H9 (cell line): ENCODE measurements around the gene FSTL1. TPM values are rescaled to one million over a fixed set of nuclear protein-coding genes. Genes with fewer than 3 reads are reported as not detected.

Source experiments
- DNase-seq: peaks from one replicate; pipeline ENCODE4 v3.0.0-alpha.2; 2017
- H2AFZ ChIP-seq: one replicate; pipeline ENCODE4 v1.6.1; 2013; ENCODE audit warnings: mild to moderate bottlenecking, low read length, control low read depth, moderate library complexity
- H2AK5ac ChIP-seq: 2 replicates; pipeline ENCODE4 v1.6.1; 2013; ENCODE audit warnings: low read length, control low read depth, mixed read lengths; ENCODE audit not compliant: insufficient read length
- H2BK120ac ChIP-seq: one replicate; pipeline ENCODE4 v1.6.1; 2013; ENCODE audit warnings: low read depth, mild to moderate bottlenecking, low read length, control low read depth, inconsistent platforms; ENCODE audit not compliant: poor library complexity, severe bottlenecking
- H2BK12ac ChIP-seq: 2 replicates; pipeline ENCODE4 v1.6.1; 2013; ENCODE audit warnings: low read length, control low read depth, mixed read lengths, low read depth; ENCODE audit not compliant: insufficient read length
- H2BK15ac ChIP-seq: 2 replicates; pipeline ENCODE4 v1.6.1; 2013; ENCODE audit warnings: low read depth, low read length, control low read depth
- H2BK20ac ChIP-seq: one replicate; pipeline ENCODE4 v1.6.1; 2013; ENCODE audit warnings: low read depth, mild to moderate bottlenecking, low read length, control low read depth, inconsistent platforms; ENCODE audit not compliant: poor library complexity, severe bottlenecking
- H2BK5ac ChIP-seq: 2 replicates; pipeline ENCODE4 v1.6.1; 2013; ENCODE audit warnings: low read length, control low read depth, mixed read lengths; ENCODE audit not compliant: insufficient read length
- H3K14ac ChIP-seq: 2 replicates; pipeline ENCODE4 v1.6.1; 2013; ENCODE audit warnings: low read length, control low read depth; ENCODE audit not compliant: insufficient read depth
- H3K18ac ChIP-seq: 2 replicates; pipeline ENCODE4 v1.6.1; 2013; ENCODE audit warnings: low read depth, mild to moderate bottlenecking, mixed read lengths, low read length, control low read depth; ENCODE audit not compliant: insufficient read length
- H3K23ac ChIP-seq: 2 replicates; pipeline ENCODE4 v1.6.1; 2013; ENCODE audit warnings: low read length, control low read depth, mixed read lengths, low read depth; ENCODE audit not compliant: insufficient read length
- H3K23me2 ChIP-seq: 2 replicates; pipeline ENCODE4 v1.6.1; 2013; ENCODE audit warnings: low read depth, mild to moderate bottlenecking, mixed read lengths, low read length, control low read depth; ENCODE audit not compliant: insufficient read length, poor library complexity, severe bottlenecking
- H3K27ac ChIP-seq: 2 replicates; pipeline ENCODE4 v1.5.1; 2013; ENCODE audit warnings: low read length, control low read depth, mixed read lengths, low read depth; ENCODE audit not compliant: insufficient read length
- H3K27me3 ChIP-seq: 2 replicates; pipeline ENCODE4 v1.6.1; 2013; ENCODE audit warnings: low read length, control low read depth, inconsistent platforms; ENCODE audit not compliant: insufficient read depth
- H3K4ac ChIP-seq: 2 replicates; pipeline ENCODE4 v1.6.1; 2013; ENCODE audit warnings: low read depth, mild to moderate bottlenecking, control low read depth, inconsistent platforms, low read length, moderate library complexity
- H3K4me1 ChIP-seq: 2 replicates; pipeline ENCODE4 v1.6.1; 2013; ENCODE audit warnings: low read length, control low read depth, inconsistent platforms; ENCODE audit not compliant: insufficient read depth
- H3K4me2 ChIP-seq: 2 replicates; pipeline ENCODE4 v1.6.1; 2013; ENCODE audit warnings: low read length, control low read depth, mixed read lengths; ENCODE audit not compliant: insufficient read length, insufficient read depth
- H3K56ac ChIP-seq: 2 replicates; pipeline ENCODE4 v1.6.1; 2013; ENCODE audit warnings: low read depth, mild to moderate bottlenecking, mixed read lengths, low read length, control low read depth; ENCODE audit not compliant: insufficient read length
- H3K79me1 ChIP-seq: 2 replicates; pipeline ENCODE4 v1.6.1; 2013; ENCODE audit warnings: low read depth, mild to moderate bottlenecking, moderate library complexity, low read length, control low read depth, inconsistent platforms; ENCODE audit not compliant: insufficient read depth, poor library complexity, severe bottlenecking
- H3K79me2 ChIP-seq: 2 replicates; pipeline ENCODE4 v1.6.1; 2013; ENCODE audit warnings: low read length, control low read depth, inconsistent platforms; ENCODE audit not compliant: insufficient read depth
- H3K9ac ChIP-seq: 2 replicates; pipeline ENCODE4 v1.6.1; 2013; ENCODE audit warnings: low read length, control low read depth, mixed read lengths; ENCODE audit not compliant: insufficient read length; ENCODE audit errors: extremely low read depth
- H3K9me3 ChIP-seq: one replicate; pipeline ENCODE4 v1.6.1; 2013; ENCODE audit warnings: low read depth, low read length, inconsistent platforms; ENCODE audit not compliant: control insufficient read depth
- H3T11ph ChIP-seq: one replicate; pipeline ENCODE4 v1.6.1; 2013; ENCODE audit warnings: mild to moderate bottlenecking, low read length, control low read depth, inconsistent platforms
- H4K20me1 ChIP-seq: one replicate; pipeline ENCODE4 v1.6.1; 2013; ENCODE audit not compliant: control insufficient read depth, insufficient read length, insufficient read depth
- H4K5ac ChIP-seq: 2 replicates; pipeline ENCODE4 v1.6.1; 2013; ENCODE audit warnings: low read depth, mild to moderate bottlenecking, mixed read lengths, low read length, control low read depth; ENCODE audit not compliant: insufficient read length
- H4K8ac ChIP-seq: replicated peaks from 2 replicates; pipeline ENCODE4 v1.6.1; 2013; ENCODE audit warnings: low read length, control low read depth, mixed read lengths, low read depth; ENCODE audit not compliant: insufficient read length
- H4K91ac ChIP-seq: 2 replicates; pipeline ENCODE4 v1.6.1; 2013; ENCODE audit warnings: low read depth, mild to moderate bottlenecking, moderate library complexity, mixed read lengths, low read length, control low read depth; ENCODE audit not compliant: insufficient read length
- H3K27ac Mint-ChIP-seq, 3 experiments: 2 replicates in 2 of 3; 3 replicates in 1 of 3; pipeline ENCODE4 v1.8.0; 2020 to 2021; ENCODE audit warnings: mixed read lengths in 3 of 3, mild to moderate bottlenecking in 1 of 3, moderate library complexity in 1 of 3
- H3K27me3 Mint-ChIP-seq: 2 replicates; pipeline ENCODE4 v1.8.0; 2021; ENCODE audit warnings: low read depth, mild to moderate bottlenecking, moderate library complexity, mixed read lengths
- H3K36me3 Mint-ChIP-seq, 3 experiments: 2 replicates in 2 of 3; 3 replicates in 1 of 3; pipeline ENCODE4 v1.8.0; 2020 to 2021; ENCODE audit warnings: low read depth in 3 of 3, mixed read lengths in 3 of 3; ENCODE audit not compliant: insufficient read depth in 1 of 3
- H3K4me1 Mint-ChIP-seq, 2 experiments: 2 replicates each; pipeline ENCODE4 v1.8.0; 2020; ENCODE audit warnings: mixed read lengths in 2 of 2
- H3K4me3 Mint-ChIP-seq, 2 experiments: 2 replicates in 1 of 2; 3 replicates in 1 of 2; pipeline ENCODE4 v1.8.0; 2020 to 2021; ENCODE audit warnings: mild to moderate bottlenecking in 2 of 2, mixed read lengths in 2 of 2, moderate library complexity in 1 of 2
- H3K9me3 Mint-ChIP-seq, 2 experiments: 2 replicates in 1 of 2; 3 replicates in 1 of 2; pipeline ENCODE4 v1.8.0; 2020; ENCODE audit warnings: mild to moderate bottlenecking in 2 of 2, mixed read lengths in 2 of 2, moderate library complexity in 1 of 2
- WGBS: extraction: QIAGEN DNeasy Blood & Tissue Kit; methylation state at CpG from one replicate; pipeline ENCODE4 v1.1.7; 2013; ENCODE audit warnings: missing lambda C conversion rate, low lambda C conversion rate, mixed read lengths; ENCODE audit not compliant: insufficient read length; ENCODE audit errors: extremely low coverage; 5-methylcytosine and 5-hydroxymethylcytosine counted together
- total RNA-seq: library from RNA; stranded (reverse); gene quantifications from 2 replicates; pipeline ENCODE4 v1.2.1, GENCODE V29; 2021
- TF ChIP-seq, protein P1 (sequence below): fragments of 200-600 bp; sonication (generic); conservative IDR thresholded peaks from 3 replicates; pipeline ENCODE4 v1.8.0; 2021; ENCODE audit warnings: antibody characterized with exemption, mild to moderate bottlenecking

Gene FSTL1
- total RNA-seq, 1 experiment from 2014 or later, result 326 TPM

DNA sequence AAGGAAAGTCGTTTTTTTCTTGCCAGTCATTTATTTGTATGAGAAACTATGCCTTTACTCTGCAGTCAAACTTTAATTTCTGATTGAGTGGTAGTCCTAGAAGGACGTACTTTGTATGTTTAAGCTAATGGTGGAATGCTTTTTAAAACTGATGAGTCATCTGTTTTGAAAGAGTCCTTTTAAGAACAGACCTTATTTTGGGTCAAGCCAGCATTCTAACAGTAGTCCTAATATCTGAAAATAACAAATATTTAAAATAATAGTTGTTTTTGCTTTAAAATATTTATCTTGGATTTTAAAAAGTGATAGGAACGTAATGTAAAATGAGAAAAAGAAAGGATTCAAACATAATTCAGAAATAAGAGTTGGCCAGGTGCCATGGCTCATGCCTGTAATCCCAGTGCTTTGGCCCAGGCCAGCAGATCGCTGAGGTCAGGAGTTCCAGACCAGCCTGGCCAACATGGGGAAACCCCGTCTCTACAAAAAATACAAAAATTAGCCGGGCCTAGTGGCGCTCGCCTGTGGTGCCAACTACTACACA is 100.3 kb downstream of the FSTL1 start:
- no peak overlapping the region for H3K23ac ChIP-seq
- no peak overlapping the region for H3K18ac ChIP-seq
- no peak overlapping the region for H2BK15ac ChIP-seq
- no peak overlapping the region for H2AK5ac ChIP-seq
- peaks cover 12% of the 10 kb centered on the region for H3K23me2 ChIP-seq
- no peaks in the 10 kb centered on the region for H3K79me1 ChIP-seq
- H3K9me3 ChIP-seq, result no peaks in the 10 kb centered on the region
- Mint-ChIP-seq H3K27me3 (peaks cover 5% of the 10 kb centered on the region), H3K27ac (peak overlapping the region in 1 of 3 experiments; percentile 29; a peak in 1 of 7 replicates), H3K4me3 (peak overlapping the region; percentile 65 to 82; a peak in 3 of 5 replicates), H3K36me3 (peaks cover 0 to 6% (median 3%) of the 10 kb centered on the region in 3 experiments; a peak in 5 of 7 replicates), H3K9me3 (no peaks in the 10 kb centered on the region), H3K4me1 (peaks cover 17 to 18% of the 10 kb centered on the region in 2 experiments)
- no peak overlapping the region for H3K4me2 ChIP-seq
- H2BK12ac ChIP-seq, result no peak overlapping the region
- no peak overlapping the region for H2BK120ac ChIP-seq
- DNase-seq, result no peak
- H3K56ac ChIP-seq, result no peak overlapping the region
- H3K27me3 ChIP-seq, result no peaks in the 10 kb centered on the region
- H3K9ac ChIP-seq, result no peak overlapping the region
- H3K79me2 ChIP-seq, result no peaks in the 10 kb centered on the region; the same call in 1 of the 2 replicates
- H3K27ac ChIP-seq, result no peak overlapping the region
- no peak overlapping the region for H3K4ac ChIP-seq
- H3T11ph ChIP-seq, result no peak overlapping the region
- no peak overlapping the region for H3K14ac ChIP-seq
- H4K5ac ChIP-seq, result no peak overlapping the region
- WGBS, result 100% methylated on average over 1 of the region's 8 CpGs
- no peak overlapping the region for H4K8ac ChIP-seq
- H3K4me1 ChIP-seq, result peaks cover 4% of the 10 kb centered on the region; the same call in 1 of the 2 replicates
- no peak overlapping the region for H4K91ac ChIP-seq
- no peak overlapping the region for H2BK5ac ChIP-seq
- H4K20me1 ChIP-seq, result no peaks in the 10 kb centered on the region
- no peak overlapping the region for H2BK20ac ChIP-seq
- H2AFZ ChIP-seq, result no peak overlapping the region
- TF ChIP-seq, protein P1, sequence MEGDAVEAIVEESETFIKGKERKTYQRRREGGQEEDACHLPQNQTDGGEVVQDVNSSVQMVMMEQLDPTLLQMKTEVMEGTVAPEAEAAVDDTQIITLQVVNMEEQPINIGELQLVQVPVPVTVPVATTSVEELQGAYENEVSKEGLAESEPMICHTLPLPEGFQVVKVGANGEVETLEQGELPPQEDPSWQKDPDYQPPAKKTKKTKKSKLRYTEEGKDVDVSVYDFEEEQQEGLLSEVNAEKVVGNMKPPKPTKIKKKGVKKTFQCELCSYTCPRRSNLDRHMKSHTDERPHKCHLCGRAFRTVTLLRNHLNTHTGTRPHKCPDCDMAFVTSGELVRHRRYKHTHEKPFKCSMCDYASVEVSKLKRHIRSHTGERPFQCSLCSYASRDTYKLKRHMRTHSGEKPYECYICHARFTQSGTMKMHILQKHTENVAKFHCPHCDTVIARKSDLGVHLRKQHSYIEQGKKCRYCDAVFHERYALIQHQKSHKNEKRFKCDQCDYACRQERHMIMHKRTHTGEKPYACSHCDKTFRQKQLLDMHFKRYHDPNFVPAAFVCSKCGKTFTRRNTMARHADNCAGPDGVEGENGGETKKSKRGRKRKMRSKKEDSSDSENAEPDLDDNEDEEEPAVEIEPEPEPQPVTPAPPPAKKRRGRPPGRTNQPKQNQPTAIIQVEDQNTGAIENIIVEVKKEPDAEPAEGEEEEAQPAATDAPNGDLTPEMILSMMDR, result no peak
